GM23338 (cell line): ENCODE results near the gene PTGR3. TPM values are rescaled to one million over a fixed set of nuclear protein-coding genes. Genes with fewer than 3 reads are reported as not detected.

Source experiments
- ATAC-seq: fragments of 200-7000 bp; cut with Tn5 transposase; 3 replicates; pipeline ENCODE4 v1.9.1; 2020
- DNase-seq: peaks from one replicate; pipeline ENCODE4 v3.0.0-alpha.2; 2015; ENCODE audit warnings: low spot score
- H2AFZ ChIP-seq: fragments of 200-600 bp; sonication (generic); 2 replicates; pipeline ENCODE4 v1.8.0; 2016; ENCODE audit warnings: antibody characterized with exemption, mild to moderate bottlenecking, moderate library complexity
- H3F3A ChIP-seq: fragments of 200-600 bp; sonication (generic); replicated peaks from 2 replicates; pipeline ENCODE4 v1.8.0; 2017; ENCODE audit warnings: antibody characterized with exemption, mixed run types, low read depth
- H3K27ac ChIP-seq: fragments of 200-600 bp; sonication (generic); 2 replicates; pipeline ENCODE4 v1.6.1; 2016; ENCODE audit warnings: low read depth
- H3K27me3 ChIP-seq: fragments of 200-600 bp; sonication (generic); 2 replicates; pipeline ENCODE4 v1.8.0; 2016; ENCODE audit warnings: mild to moderate bottlenecking, mixed run types, moderate library complexity; ENCODE audit not compliant: insufficient read depth
- H3K36me3 ChIP-seq: fragments of 200-600 bp; sonication (generic); 2 replicates; pipeline ENCODE4 v1.8.0; 2016; ENCODE audit warnings: mild to moderate bottlenecking; ENCODE audit not compliant: insufficient read depth
- H3K4me1 ChIP-seq: fragments of 200-600 bp; sonication (generic); 2 replicates; pipeline ENCODE4 v1.8.0; 2016; ENCODE audit warnings: mild to moderate bottlenecking, moderate library complexity; ENCODE audit not compliant: insufficient read depth
- H3K4me2 ChIP-seq: fragments of 200-600 bp; sonication (generic); 2 replicates; pipeline ENCODE4 v1.7.1; 2017; ENCODE audit warnings: mixed run types
- H3K4me3 ChIP-seq: fragments of 200-600 bp; sonication (generic); 2 replicates; pipeline ENCODE4 v1.6.1; 2016; ENCODE audit warnings: mixed run types
- H3K79me2 ChIP-seq: fragments of 200-600 bp; sonication (generic); replicated peaks from 2 replicates; pipeline ENCODE4 v1.8.0; 2017; ENCODE audit warnings: mild to moderate bottlenecking; ENCODE audit not compliant: insufficient read depth
- H3K9me2 ChIP-seq: fragments of 200-600 bp; sonication (generic); 2 replicates; pipeline ENCODE4 v1.8.0; 2017; ENCODE audit not compliant: insufficient read depth
- H4K20me1 ChIP-seq: fragments of 200-600 bp; sonication (generic); replicated peaks from 2 replicates; pipeline ENCODE4 v1.8.0; 2017; ENCODE audit warnings: mild to moderate bottlenecking; ENCODE audit not compliant: insufficient read depth
- H3K27ac Mint-ChIP-seq: 2 replicates; pipeline ENCODE4 v1.8.0; 2020; ENCODE audit warnings: inconsistent platforms, mild to moderate bottlenecking, moderate library complexity, mixed read lengths
- H3K27me3 Mint-ChIP-seq: 3 replicates; pipeline ENCODE4 v1.8.0; 2022; ENCODE audit warnings: low read depth, mild to moderate bottlenecking, moderate library complexity, mixed read lengths, inconsistent platforms; ENCODE audit not compliant: insufficient read depth, poor library complexity
- H3K36me3 Mint-ChIP-seq: 3 replicates; pipeline ENCODE4 v1.8.0; 2021; ENCODE audit warnings: low read depth, mild to moderate bottlenecking, inconsistent platforms, moderate library complexity, mixed read lengths
- H3K4me1 Mint-ChIP-seq: 3 replicates; pipeline ENCODE4 v1.8.0; 2020; ENCODE audit warnings: mild to moderate bottlenecking, inconsistent platforms, mixed read lengths
- H3K4me3 Mint-ChIP-seq: 3 replicates; pipeline ENCODE4 v1.8.0; 2021; ENCODE audit warnings: moderate library complexity, mild to moderate bottlenecking, inconsistent platforms, mixed read lengths
- H3K9me3 Mint-ChIP-seq: 3 replicates; pipeline ENCODE4 v1.8.0; 2020; ENCODE audit warnings: moderate library complexity, mild to moderate bottlenecking, inconsistent platforms, mixed read lengths
- CTCF ChIP-seq, 2 experiments: fragments of 200-600 bp in 1 of 2; sonication (generic) in 1 of 2; conservative IDR thresholded peaks; 2 replicates each; pipeline versions ENCODE4 v1.5.1 to v1.6.1; 2016 to 2017; ENCODE audit warnings: antibody characterized with exemption in 2 of 2, low read depth in 2 of 2, mild to moderate bottlenecking in 2 of 2, moderate library complexity in 1 of 2
- ETS1 ChIP-seq: IDR thresholded peaks from 2 replicates; pipeline ENCODE4 v1.6.1; 2016; ENCODE audit warnings: antibody characterized with exemption
- JUNB ChIP-seq: IDR thresholded peaks from one replicate; pipeline ENCODE4 v1.6.1; 2016; ENCODE audit warnings: antibody characterized with exemption; ENCODE audit not compliant: unreplicated experiment
- POLR2AphosphoS5 ChIP-seq: IDR thresholded peaks from 2 replicates; pipeline ENCODE4 v1.6.1; 2016; ENCODE audit warnings: antibody characterized with exemption, low read depth
- ZNF331 ChIP-seq: fragments of 250-450 bp; sonication (Bioruptor Pico); IDR thresholded peaks from 2 replicates; pipeline ENCODE4 v1.5.0; 2020; ENCODE audit warnings: low read depth, mild to moderate bottlenecking, moderate library complexity
- polyA plus RNA-seq: library from polyadenylated mRNA; unstranded; fragments of >200 nt; fragmentation: Nextera tagmentation; extraction: Ambion mirVana; gene quantifications from 2 replicates; pipeline ENCODE4 v1.2.1, GENCODE V29; 2016
- total RNA-seq: library from RNA; depleted of rRNA; stranded (reverse); fragments of >200 nt; shearing (Covaris generic); gene quantifications from 2 replicates; pipeline ENCODE4 v1.2.3, GENCODE V29; 2014
- TF ChIP-seq, protein P1 (sequence below): fragments of 250-450 bp; sonication (Bioruptor Pico); IDR thresholded peaks from 2 replicates; pipeline ENCODE4 v1.5.0; 2020; ENCODE audit warnings: mild to moderate bottlenecking, moderate library complexity

Gene PTGR3
- total and polyA plus RNA-seq, 2 experiments from 2014 or later, result 0.84 to 1.5 TPM

GRCh38 chr18:75173738-75174137 is 35.2 kb downstream of the PTGR3 start (continued):
- TF ChIP-seq, protein P1, sequence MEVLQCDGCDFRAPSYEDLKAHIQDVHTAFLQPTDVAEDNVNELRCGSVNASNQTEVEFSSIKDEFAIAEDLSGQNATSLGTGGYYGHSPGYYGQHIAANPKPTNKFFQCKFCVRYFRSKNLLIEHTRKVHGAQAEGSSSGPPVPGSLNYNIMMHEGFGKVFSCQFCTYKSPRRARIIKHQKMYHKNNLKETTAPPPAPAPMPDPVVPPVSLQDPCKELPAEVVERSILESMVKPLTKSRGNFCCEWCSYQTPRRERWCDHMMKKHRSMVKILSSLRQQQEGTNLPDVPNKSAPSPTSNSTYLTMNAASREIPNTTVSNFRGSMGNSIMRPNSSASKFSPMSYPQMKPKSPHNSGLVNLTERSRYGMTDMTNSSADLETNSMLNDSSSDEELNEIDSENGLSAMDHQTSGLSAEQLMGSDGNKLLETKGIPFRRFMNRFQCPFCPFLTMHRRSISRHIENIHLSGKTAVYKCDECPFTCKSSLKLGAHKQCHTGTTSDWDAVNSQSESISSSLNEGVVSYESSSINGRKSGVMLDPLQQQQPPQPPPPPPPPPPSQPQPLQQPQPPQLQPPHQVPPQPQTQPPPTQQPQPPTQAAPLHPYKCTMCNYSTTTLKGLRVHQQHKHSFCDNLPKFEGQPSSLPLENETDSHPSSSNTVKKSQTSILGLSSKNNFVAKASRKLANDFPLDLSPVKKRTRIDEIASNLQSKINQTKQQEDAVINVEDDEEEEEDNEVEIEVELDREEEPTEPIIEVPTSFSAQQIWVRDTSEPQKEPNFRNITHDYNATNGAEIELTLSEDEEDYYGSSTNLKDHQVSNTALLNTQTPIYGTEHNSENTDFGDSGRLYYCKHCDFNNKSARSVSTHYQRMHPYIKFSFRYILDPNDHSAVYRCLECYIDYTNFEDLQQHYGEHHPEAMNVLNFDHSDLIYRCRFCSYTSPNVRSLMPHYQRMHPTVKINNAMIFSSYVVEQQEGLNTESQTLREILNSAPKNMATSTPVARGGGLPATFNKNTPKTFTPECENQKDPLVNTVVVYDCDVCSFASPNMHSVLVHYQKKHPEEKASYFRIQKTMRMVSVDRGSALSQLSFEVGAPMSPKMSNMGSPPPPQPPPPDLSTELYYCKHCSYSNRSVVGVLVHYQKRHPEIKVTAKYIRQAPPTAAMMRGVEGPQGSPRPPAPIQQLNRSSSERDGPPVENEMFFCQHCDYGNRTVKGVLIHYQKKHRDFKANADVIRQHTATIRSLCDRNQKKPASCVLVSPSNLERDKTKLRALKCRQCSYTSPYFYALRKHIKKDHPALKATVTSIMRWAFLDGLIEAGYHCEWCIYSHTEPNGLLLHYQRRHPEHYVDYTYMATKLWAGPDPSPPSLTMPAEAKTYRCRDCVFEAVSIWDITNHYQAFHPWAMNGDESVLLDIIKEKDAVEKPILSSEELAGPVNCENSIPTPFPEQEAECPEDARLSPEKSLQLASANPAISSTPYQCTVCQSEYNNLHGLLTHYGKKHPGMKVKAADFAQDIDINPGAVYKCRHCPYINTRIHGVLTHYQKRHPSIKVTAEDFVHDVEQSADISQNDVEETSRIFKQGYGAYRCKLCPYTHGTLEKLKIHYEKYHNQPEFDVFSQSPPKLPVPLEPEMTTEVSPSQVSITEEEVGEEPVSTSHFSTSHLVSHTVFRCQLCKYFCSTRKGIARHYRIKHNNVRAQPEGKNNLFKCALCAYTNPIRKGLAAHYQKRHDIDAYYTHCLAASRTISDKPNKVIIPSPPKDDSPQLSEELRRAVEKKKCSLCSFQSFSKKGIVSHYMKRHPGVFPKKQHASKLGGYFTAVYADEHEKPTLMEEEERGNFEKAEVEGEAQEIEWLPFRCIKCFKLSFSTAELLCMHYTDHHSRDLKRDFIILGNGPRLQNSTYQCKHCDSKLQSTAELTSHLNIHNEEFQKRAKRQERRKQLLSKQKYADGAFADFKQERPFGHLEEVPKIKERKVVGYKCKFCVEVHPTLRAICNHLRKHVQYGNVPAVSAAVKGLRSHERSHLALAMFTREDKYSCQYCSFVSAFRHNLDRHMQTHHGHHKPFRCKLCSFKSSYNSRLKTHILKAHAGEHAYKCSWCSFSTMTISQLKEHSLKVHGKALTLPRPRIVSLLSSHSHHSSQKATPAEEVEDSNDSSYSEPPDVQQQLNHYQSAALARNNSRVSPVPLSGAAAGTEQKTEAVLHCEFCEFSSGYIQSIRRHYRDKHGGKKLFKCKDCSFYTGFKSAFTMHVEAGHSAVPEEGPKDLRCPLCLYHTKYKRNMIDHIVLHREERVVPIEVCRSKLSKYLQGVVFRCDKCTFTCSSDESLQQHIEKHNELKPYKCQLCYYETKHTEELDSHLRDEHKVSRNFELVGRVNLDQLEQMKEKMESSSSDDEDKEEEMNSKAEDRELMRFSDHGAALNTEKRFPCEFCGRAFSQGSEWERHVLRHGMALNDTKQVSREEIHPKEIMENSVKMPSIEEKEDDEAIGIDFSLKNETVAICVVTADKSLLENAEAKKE, result no peak
- TF ChIP-seq POLR2AphosphoS5 (no peak), ETS1 (no peak), ZNF331 (CRISPR knock-in tag) (no peak), CTCF (conservative IDR thresholded peaks at IDR 0.05; ENCODE audit: low read depth in 2 of 2) (no peak), JUNB (no peak)

- peak; percentile 35 for DNase-seq
These were observed 35.9 kb downstream of the PTGR3 start for GRCh38 chr18:75173125-75173432.

More at GRCh38 chr18:75173125-75173432, 35.9 kb downstream of the PTGR3 start:
- no peaks in the 10 kb centered on the region for H3K9me2 ChIP-seq
- H3K4me3 ChIP-seq, result no peak overlapping the region
- no peak overlapping the region for H2AFZ ChIP-seq
- H3K4me2 ChIP-seq, result no peak overlapping the region
- H3F3A ChIP-seq, result no peaks in the 10 kb centered on the region
- H3K4me1 Mint-ChIP-seq, result peaks cover 15% of the 10 kb centered on the region
- no peak overlapping the region for H3K27ac ChIP-seq
- no peaks in the 10 kb centered on the region for H3K79me2 ChIP-seq
- no peaks in the 10 kb centered on the region for H3K36me3 Mint-ChIP-seq
- no peaks in the 10 kb centered on the region for H3K9me3 Mint-ChIP-seq
- TF ChIP-seq POLR2AphosphoS5 (no peak), CTCF (conservative IDR thresholded peaks at IDR 0.05; ENCODE audit: low read depth in 2 of 2) (peak in 1 of 2 experiments; percentile 30; a peak in 2 of 4 replicates)
- H4K20me1 ChIP-seq, result no peaks in the 10 kb centered on the region
- peak; percentile 69 for ATAC-seq
- H3K4me1 ChIP-seq, result no peaks in the 10 kb centered on the region
- H3K36me3 ChIP-seq, result no peaks in the 10 kb centered on the region
- peaks cover 3% of the 10 kb centered on the region for H3K27me3 Mint-ChIP-seq
- no peak overlapping the region for H3K4me3 Mint-ChIP-seq
- H3K27me3 ChIP-seq, result no peaks in the 10 kb centered on the region
- H3K27ac Mint-ChIP-seq, result 0 out of 2 replicates have a peak overlapping the region, but pooled peaks have one; percentile 44
